RWPE2 (cell line): ENCODE results near the gene CAMK2B.

Experiments used
- ATAC-seq: fragments of 200-7000 bp; cut with Tn5 transposase; 3 replicates; pipeline ENCODE4 v1.9.1; 2021; ENCODE audit warnings: low read depth
- DNase-seq: peaks from one replicate; pipeline ENCODE4 v3.0.0-alpha.2; 2020; ENCODE audit warnings: low spot score
- H3K27ac ChIP-seq: fragments of 450-650 bp; 2 replicates; pipeline ENCODE4 v1.5.1; 2017; ENCODE audit warnings: mild to moderate bottlenecking; ENCODE audit not compliant: poor library complexity, severe bottlenecking
- H3K27me3 ChIP-seq: fragments of 250-450 bp; sonication (Bioruptor Pico); 2 replicates; pipeline ENCODE4 v1.5.1; 2021; ENCODE audit warnings: mild to moderate bottlenecking, moderate library complexity; ENCODE audit not compliant: insufficient read depth, poor library complexity, severe bottlenecking
- H3K36me3 ChIP-seq: fragments of 250-450 bp; sonication (Bioruptor Pico); 2 replicates; pipeline ENCODE4 v1.5.1; 2020; ENCODE audit warnings: low read depth, mild to moderate bottlenecking, moderate library complexity
- H3K4me1 ChIP-seq: fragments of 250-450 bp; sonication (Bioruptor Pico); 2 replicates; pipeline ENCODE4 v1.5.1; 2021; ENCODE audit warnings: mild to moderate bottlenecking, moderate library complexity; ENCODE audit not compliant: insufficient read depth, poor library complexity, severe bottlenecking
- H3K4me3 ChIP-seq: fragments of 250-450 bp; sonication (Bioruptor Pico); 2 replicates; pipeline ENCODE4 v1.5.1; 2021; ENCODE audit warnings: mild to moderate bottlenecking, moderate library complexity; ENCODE audit not compliant: severe bottlenecking
- H3K9me3 ChIP-seq: fragments of 250-450 bp; sonication (Bioruptor Pico); 2 replicates; pipeline ENCODE4 v1.5.1; 2021; ENCODE audit warnings: mild to moderate bottlenecking, moderate library complexity; ENCODE audit not compliant: severe bottlenecking
- CTCF ChIP-seq: fragments of 450-650 bp; IDR thresholded peaks from one replicate; pipeline ENCODE4 v1.5.1; 2017; ENCODE audit warnings: mild to moderate bottlenecking, moderate library complexity; ENCODE audit not compliant: poor library complexity, severe bottlenecking

CAMK2B gene

GRCh38 chr7:44274623-44274975 lies 50.8 kb downstream of the CAMK2B start:
- Histone ChIP-seq H3K9me3 (no peaks in the 10 kb centered on the region), H3K36me3 (no peaks in the 10 kb centered on the region), H3K4me1 (no peaks in the 10 kb centered on the region), H3K4me3 (no peak overlapping the region), H3K27me3 (no peaks in the 10 kb centered on the region), H3K27ac (no peak overlapping the region)
- ATAC-seq (no peak), DNase-seq (no peak)
- no peak for TF ChIP-seq CTCF

GRCh38 chr7:44273681-44274622 lies 51.4 kb downstream of the CAMK2B start:
- H3K27ac ChIP-seq: no peak overlapping the region
- H3K9me3 ChIP-seq: no peaks in the 10 kb centered on the region
- TF ChIP-seq CTCF: no peak
- ATAC-seq (no peak), DNase-seq (no peak)
- H3K4me3 ChIP-seq: no peak overlapping the region
- H3K4me1 ChIP-seq: no peaks in the 10 kb centered on the region
- H3K27me3 ChIP-seq: no peaks in the 10 kb centered on the region
- H3K36me3 ChIP-seq: no peaks in the 10 kb centered on the region

GRCh38 chr7:44272981-44273380 lies 52.4 kb downstream of the CAMK2B start:
- ATAC-seq (no peak), DNase-seq (no peak)
- no peak for TF ChIP-seq CTCF
- no peaks in the 10 kb centered on the region for H3K9me3 ChIP-seq
- no peaks in the 10 kb centered on the region for H3K4me1 ChIP-seq
- no peaks in the 10 kb centered on the region for H3K27me3 ChIP-seq
- no peak overlapping the region for H3K27ac ChIP-seq
- no peaks in the 10 kb centered on the region for H3K36me3 ChIP-seq
- no peak overlapping the region for H3K4me3 ChIP-seq

GRCh38 chr7:44272456-44272855 lies 52.9 kb downstream of the CAMK2B start:
- H3K27me3 ChIP-seq: no peaks in the 10 kb centered on the region
- no peak for TF ChIP-seq CTCF
- H3K27ac ChIP-seq: no peak overlapping the region
- DNase-seq (no peak), ATAC-seq (no peak)
- H3K4me1 ChIP-seq: no peaks in the 10 kb centered on the region
- H3K9me3 ChIP-seq: no peaks in the 10 kb centered on the region
- no peak overlapping the region for H3K4me3 ChIP-seq
- no peaks in the 10 kb centered on the region for H3K36me3 ChIP-seq

GRCh38 chr7:44269943-44270493 lies 55.4 kb downstream of the CAMK2B start:
- H3K36me3 ChIP-seq: no peaks in the 10 kb centered on the region
- H3K9me3 ChIP-seq: no peaks in the 10 kb centered on the region
- no peaks in the 10 kb centered on the region for H3K27me3 ChIP-seq
- ATAC-seq (no peak), DNase-seq (no peak)
- no peak overlapping the region for H3K27ac ChIP-seq
- H3K4me1 ChIP-seq: no peaks in the 10 kb centered on the region
- no peak for TF ChIP-seq CTCF
- H3K4me3 ChIP-seq: no peak overlapping the region
